Breast epithelium (tissue), 4 donors: Measurements from ENCODE around the gene LOXL4. TPM values are rescaled to one million over a fixed set of nuclear protein-coding genes. Genes with fewer than 3 reads are reported as not detected.

Experiments used
- DNase-seq, 2 donors: peaks; one replicate each; pipeline ENCODE4 v3.0.0-alpha.2; 2019; ENCODE audit warnings: low spot score in 2 of 2
- H3K27ac ChIP-seq, 2 donors: fragments of 200-600 bp; sonication (generic) in 1 of 2; one replicate each; pipeline ENCODE4 v1.5.1; 2016 to 2019; ENCODE audit warnings: mild to moderate bottlenecking in 1 of 2
- H3K27me3 ChIP-seq, 2 donors: fragments of 200-600 bp; sonication (generic) in 1 of 2; one replicate each; pipeline versions ENCODE4 v1.5.1 to v1.6.0; 2017 to 2019; ENCODE audit warnings: control low read depth in 1 of 2, mild to moderate bottlenecking in 1 of 2
- H3K36me3 ChIP-seq: fragments of 200-600 bp; one replicate; pipeline ENCODE4 v1.5.1; 2019
- H3K4me1 ChIP-seq, 2 donors: fragments of 200-600 bp; sonication (generic); one replicate each; pipeline ENCODE4 v1.5.1; 2016 to 2019; ENCODE audit warnings: control low read depth in 1 of 2
- H3K4me3 ChIP-seq, 3 donors: fragments of 200-600 bp; sonication (generic); 1 replicate in 2 of 3; 2 replicates in 1 of 3; pipeline ENCODE4 v1.5.1; 2016 to 2019; ENCODE audit warnings: mild to moderate bottlenecking in 3 of 3, moderate library complexity in 2 of 3
- H3K9me3 ChIP-seq, 2 donors: fragments of 200-600 bp; sonication (generic) in 1 of 2; one replicate each; pipeline ENCODE4 v1.5.1; 2016 to 2019; ENCODE audit warnings: control low read depth in 1 of 2
- CTCF ChIP-seq, 3 donors: fragments of 450-650 bp; IDR thresholded peaks; one replicate each; pipeline ENCODE4 v1.5.1; 2016 to 2017; ENCODE audit warnings: antibody characterized with exemption in 3 of 3, mild to moderate bottlenecking in 3 of 3, moderate library complexity in 3 of 3
- POLR2A ChIP-seq: fragments of 450-650 bp; IDR thresholded peaks from one replicate; pipeline ENCODE4 v1.6.1; 2016; ENCODE audit warnings: antibody characterized with exemption, mild to moderate bottlenecking, moderate library complexity
- POLR2AphosphoS5 ChIP-seq, 3 donors: sonication (generic); formaldehyde crosslinking; IDR thresholded peaks; one replicate each; pipeline ENCODE4 v1.6.1; 2017; ENCODE audit warnings: antibody characterized with exemption in 3 of 3
- intact Hi-C: fragments of 100-400 bp; cut with DNase I; formaldehyde crosslinking; loops from one replicate; pipeline ENCODE4 v1.15.1; 2023; ENCODE audit warnings: low total_unique reads
- total RNA-seq, 3 donors: library from RNA; depleted of rRNA; stranded (reverse); fragments of >200 nt; gene quantifications; one replicate each; pipeline ENCODE4 v1.1.0, GENCODE V29; 2016

The LOXL4 gene
- total RNA-seq, 3 donors from 2014 or later = 6.9 to 26.1 (median 6.9) TPM

- no peak overlapping the region for H3K4me3 ChIP-seq
- H3K4me1 ChIP-seq = peaks cover 0 to 2% of the 10 kb centered on the region in 2 donors
- no peaks in the 10 kb centered on the region for H3K27me3 ChIP-seq
- H3K27ac ChIP-seq = peak overlapping the region in 1 of 2 donors; percentile 43
- no peaks in the 10 kb centered on the region for H3K36me3 ChIP-seq
- no peaks in the 10 kb centered on the region for H3K9me3 ChIP-seq
- intact Hi-C loops = no loop called here
- no peak for DNase-seq
- TF ChIP-seq CTCF (IDR thresholded peaks at IDR 0.05) (no peak), POLR2AphosphoS5 (IDR thresholded peaks at IDR 0.05) (no peak), POLR2A (no peak)
Observed at GRCh38 chr10:98261436-98262277, 6.3 kb downstream of the LOXL4 start.

GRCh38 chr10:98260752-98261151 lies 7.2 kb downstream of the LOXL4 start:
- TF ChIP-seq CTCF (IDR thresholded peaks at IDR 0.05) (no peak), POLR2AphosphoS5 (IDR thresholded peaks at IDR 0.05) (no peak), POLR2A (no peak)
- peak overlapping the region; percentile 43 to 49 for H3K27ac ChIP-seq
- no peak overlapping the region for H3K4me3 ChIP-seq
- intact Hi-C loops = no loop called here
- no peak for DNase-seq
- H3K27me3 ChIP-seq = no peaks in the 10 kb centered on the region
- H3K4me1 ChIP-seq = no peaks in the 10 kb centered on the region
- H3K9me3 ChIP-seq = no peaks in the 10 kb centered on the region
- H3K36me3 ChIP-seq = no peaks in the 10 kb centered on the region

- Histone ChIP-seq H3K4me1 (no peaks in the 10 kb centered on the region), H3K27ac (peak overlapping the region; percentile 43 to 49), H3K4me3 (no peak overlapping the region), H3K27me3 (no peaks in the 10 kb centered on the region), H3K36me3 (no peaks in the 10 kb centered on the region), H3K9me3 (no peaks in the 10 kb centered on the region)
- intact Hi-C loops = no loop called here
- DNase-seq = no peak
- TF ChIP-seq POLR2AphosphoS5 (IDR thresholded peaks at IDR 0.05) = no peak
- TF ChIP-seq CTCF (IDR thresholded peaks at IDR 0.05) = no peak
- no peak for TF ChIP-seq POLR2A
Observed at GRCh38 chr10:98260350-98260749, 7.6 kb downstream of the LOXL4 start.

GRCh38 chr10:98259606-98260315 lies 8.2 kb downstream of the LOXL4 start:
- intact Hi-C loops = no loop called here
- no peak overlapping the region for H3K4me3 ChIP-seq
- no peaks in the 10 kb centered on the region for H3K36me3 ChIP-seq
- DNase-seq = no peak
- H3K4me1 ChIP-seq = no peaks in the 10 kb centered on the region
- no peaks in the 10 kb centered on the region for H3K27me3 ChIP-seq
- no peaks in the 10 kb centered on the region for H3K9me3 ChIP-seq
- TF ChIP-seq POLR2A = no peak
- TF ChIP-seq CTCF (IDR thresholded peaks at IDR 0.05) = no peak
- no peak for TF ChIP-seq POLR2AphosphoS5 (IDR thresholded peaks at IDR 0.05)
- peak overlapping the region; percentile 43 to 49 for H3K27ac ChIP-seq
